GM15510 (cell line): ENCODE measurements around the gene ZNRF1.

Source experiments
- POLR2A ChIP-seq: IDR thresholded peaks from 3 replicates; pipeline ENCODE4 v1.6.1; 2011; ENCODE audit warnings: borderline replicate concordance; ENCODE audit not compliant: insufficient read length; ENCODE audit errors: extremely low read depth

The ZNRF1 gene

DNA sequence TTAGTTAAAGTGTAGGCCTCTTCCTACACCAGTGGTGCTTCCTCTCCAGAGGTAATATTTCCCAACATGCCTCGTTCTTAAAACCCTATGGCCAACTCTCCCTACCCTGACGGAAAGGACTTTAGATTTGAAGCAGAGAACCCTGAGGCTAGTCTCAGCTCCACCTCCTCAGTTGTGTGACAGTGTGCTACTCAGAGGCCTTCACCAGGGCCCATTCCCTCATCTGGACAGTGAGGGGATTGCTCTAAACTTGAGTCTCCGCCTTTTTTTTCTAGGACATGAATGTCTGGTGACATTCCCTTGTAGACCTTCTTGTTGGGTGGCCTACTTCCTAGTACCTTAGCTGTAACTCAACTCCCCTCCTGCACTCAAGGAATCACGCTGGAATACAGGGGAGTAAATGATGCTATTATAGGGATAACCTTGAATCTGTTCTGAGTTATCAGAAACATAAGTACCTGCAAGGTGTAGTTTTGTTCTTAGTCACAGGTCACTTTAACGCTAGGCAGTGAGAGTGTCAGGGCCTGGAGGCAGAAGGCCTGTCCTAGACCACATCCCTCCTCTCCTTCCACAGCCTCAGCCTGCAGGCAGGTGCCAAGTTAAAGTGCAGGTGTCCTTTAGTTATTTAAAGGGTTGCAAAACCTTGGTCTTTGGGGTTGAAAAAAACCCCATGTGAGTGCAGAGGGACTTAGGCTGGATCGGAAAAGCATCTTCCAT is 90.8 kb downstream of the ZNRF1 start:
- no peak for TF ChIP-seq POLR2A

DNA sequence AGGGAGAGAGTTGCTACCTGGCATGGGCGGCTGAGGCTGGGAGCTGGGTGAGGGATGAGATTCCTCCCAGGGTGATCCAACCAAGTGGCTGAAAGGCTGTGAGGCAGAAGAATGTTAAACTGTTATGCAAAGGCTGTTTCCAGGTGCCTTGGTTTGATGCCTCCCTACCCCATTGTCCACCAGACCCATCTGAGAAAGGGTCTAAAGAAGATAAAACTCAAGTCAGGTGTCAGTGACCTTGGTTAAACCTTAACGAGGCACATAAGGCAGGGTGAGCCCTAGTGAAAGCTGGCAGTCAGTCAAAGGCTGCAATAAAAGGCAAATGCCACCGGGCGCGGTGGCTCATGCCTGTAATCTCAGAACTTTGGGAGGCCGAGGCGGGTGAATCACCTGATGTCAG is 94.0 kb downstream of the ZNRF1 start:
- no peak for TF ChIP-seq POLR2A

- TF ChIP-seq POLR2A, result no peak
Measured at GRCh38 chr16:75093598-75094540, 95.0 kb downstream of the ZNRF1 start.

DNA sequence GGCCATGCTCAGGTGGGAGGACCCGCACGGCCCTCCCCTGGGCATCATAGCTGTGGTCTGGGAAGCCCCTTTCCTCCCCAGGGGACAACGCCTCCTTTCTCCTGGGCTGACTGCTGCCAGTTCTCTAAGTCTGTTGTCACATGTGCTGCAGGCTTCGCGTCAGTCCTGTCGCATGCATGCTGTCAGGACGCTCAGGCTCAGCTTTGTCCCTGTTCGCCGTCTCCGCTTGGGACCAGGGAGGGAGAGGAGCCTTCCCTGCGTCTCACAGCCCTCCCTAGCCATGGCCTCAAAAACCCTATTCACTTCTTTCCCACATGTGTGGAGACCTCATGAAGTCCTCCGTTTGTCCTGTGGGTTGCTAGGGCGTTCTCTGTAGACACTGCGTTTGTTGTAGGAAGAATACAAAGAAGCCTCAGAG is 96.4 kb downstream of the ZNRF1 start:
- no peak for TF ChIP-seq POLR2A

DNA sequence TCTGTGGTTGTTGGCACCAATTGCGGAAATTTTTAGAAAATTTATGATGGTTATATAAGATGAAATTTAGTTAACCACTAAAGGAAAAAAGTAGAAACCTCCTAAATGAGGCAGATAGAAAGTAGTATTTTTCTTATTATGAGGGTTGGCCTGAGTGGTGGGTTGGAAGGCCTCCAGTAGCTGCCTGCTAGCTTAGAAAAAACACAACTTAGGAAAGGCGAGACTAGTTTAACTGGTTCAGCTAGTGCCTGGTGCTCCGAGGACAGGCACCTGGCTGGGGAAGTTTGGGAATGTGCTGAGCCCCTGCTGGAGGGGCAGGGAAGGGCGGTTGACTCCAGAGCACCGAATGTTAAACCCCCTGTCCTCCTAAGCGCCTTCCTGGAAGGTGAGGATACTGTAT is 97.8 kb downstream of the ZNRF1 start:
- no peak for TF ChIP-seq POLR2A

GRCh38 chr16:75097191-75097761 is 98.5 kb downstream of the ZNRF1 start:
- TF ChIP-seq POLR2A, result no peak

- no peak for TF ChIP-seq POLR2A
Measured at GRCh38 chr16:75097941-75098901, 99.4 kb downstream of the ZNRF1 start.

DNA sequence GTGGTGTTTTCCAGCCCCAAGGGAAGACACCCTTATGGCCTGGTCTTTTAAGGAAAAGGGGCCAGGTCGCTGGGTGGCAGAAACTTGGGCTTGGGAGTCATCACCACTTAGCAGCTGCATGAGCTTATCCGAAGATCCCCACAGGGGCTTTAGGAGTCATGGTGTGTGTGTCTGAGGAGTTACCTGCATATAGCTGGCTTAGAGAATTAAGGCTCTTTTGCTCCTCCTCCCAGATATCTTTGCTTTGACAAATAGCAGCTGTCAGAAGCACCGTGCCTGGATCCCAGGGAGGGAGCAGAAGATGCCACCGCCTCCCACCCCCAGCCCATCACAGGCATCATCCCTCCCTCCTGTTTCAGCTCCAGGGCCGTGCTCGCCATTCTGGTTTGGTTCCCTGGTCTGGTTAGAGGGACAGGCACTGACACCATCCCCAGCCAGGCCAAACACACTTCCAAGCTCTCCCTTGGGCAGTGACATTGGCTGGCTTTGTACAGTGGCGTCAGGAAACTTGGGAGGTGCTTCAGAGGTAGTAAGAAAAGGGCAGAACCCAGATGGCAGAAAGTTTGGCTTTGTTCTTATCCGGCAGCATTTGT is 100.3 kb downstream of the ZNRF1 start:
- no peak for TF ChIP-seq POLR2A

- TF ChIP-seq POLR2A, result no peak
Measured at GRCh38 chr16:75099738-75100602, 101.1 kb downstream of the ZNRF1 start.

DNA sequence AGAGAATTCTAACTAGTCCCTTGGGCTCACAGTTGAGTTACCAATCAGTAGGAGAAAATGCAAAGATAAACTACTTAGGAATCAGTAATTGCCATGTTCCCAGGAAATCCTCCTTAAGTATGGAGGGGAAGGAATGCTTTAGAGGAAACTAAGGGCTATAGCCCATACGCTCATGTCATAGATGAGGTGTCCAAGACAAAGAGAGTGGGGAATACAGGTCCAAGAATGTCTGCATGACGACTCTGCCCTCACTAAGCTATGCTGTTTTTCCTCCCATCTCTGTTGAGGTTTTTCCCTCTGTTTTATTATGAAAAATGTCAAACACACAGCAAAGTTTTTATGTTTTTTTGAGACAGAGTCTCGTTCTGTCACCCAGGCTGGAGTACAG is 101.8 kb downstream of the ZNRF1 start:
- no peak for TF ChIP-seq POLR2A

DNA sequence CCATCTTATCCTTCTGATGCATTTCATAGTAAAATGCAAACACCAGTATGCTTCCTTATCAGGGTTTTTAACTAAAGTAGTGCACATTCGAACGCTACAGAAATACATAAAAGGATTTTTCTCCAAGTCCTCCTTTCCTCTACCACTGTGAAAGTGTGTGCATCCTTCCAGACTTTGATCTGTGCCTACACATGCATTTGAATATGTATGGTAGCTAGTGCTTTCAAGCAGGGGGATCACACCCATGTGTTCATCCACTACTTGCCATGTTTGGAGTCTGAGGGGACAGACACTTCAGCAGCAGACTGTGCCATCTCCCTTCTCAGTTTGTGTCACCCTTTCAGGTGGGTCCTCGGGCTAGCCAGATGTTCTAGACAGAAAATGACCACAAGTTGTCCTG is 102.8 kb downstream of the ZNRF1 start:
- TF ChIP-seq POLR2A, result no peak

DNA sequence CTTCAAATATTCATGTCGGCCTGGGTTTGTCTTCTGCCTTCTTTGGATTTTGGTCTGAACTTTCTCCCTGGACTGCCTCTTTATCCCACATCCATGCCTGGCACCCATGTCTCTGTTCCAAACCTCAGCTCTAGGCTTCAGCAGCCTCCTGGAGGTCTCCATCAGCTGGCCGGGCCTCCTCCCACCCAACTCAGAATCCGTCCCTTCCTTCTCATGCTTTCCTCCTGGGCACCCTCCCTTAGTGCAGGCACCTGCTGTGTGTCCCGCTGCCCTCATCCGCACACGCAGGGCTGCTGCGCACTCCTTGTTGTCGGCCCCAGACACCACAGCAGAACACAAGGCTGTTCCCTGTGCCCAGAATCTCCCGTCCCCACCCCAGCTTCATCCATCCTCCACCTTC is 103.8 kb downstream of the ZNRF1 start:
- TF ChIP-seq POLR2A, result no peak

GRCh38 chr16:75103994-75104393 is 105.2 kb downstream of the ZNRF1 start:
- TF ChIP-seq POLR2A, result no peak
